ENCODE data around the gene LRCH4. TPM values are rescaled to one million over a fixed set of nuclear protein-coding genes. Genes with fewer than 3 reads are reported as not detected.

The LRCH4 gene
- total RNA-seq, 2 experiments from 2014 or later: 39.2 to 72.0 TPM

DNA sequence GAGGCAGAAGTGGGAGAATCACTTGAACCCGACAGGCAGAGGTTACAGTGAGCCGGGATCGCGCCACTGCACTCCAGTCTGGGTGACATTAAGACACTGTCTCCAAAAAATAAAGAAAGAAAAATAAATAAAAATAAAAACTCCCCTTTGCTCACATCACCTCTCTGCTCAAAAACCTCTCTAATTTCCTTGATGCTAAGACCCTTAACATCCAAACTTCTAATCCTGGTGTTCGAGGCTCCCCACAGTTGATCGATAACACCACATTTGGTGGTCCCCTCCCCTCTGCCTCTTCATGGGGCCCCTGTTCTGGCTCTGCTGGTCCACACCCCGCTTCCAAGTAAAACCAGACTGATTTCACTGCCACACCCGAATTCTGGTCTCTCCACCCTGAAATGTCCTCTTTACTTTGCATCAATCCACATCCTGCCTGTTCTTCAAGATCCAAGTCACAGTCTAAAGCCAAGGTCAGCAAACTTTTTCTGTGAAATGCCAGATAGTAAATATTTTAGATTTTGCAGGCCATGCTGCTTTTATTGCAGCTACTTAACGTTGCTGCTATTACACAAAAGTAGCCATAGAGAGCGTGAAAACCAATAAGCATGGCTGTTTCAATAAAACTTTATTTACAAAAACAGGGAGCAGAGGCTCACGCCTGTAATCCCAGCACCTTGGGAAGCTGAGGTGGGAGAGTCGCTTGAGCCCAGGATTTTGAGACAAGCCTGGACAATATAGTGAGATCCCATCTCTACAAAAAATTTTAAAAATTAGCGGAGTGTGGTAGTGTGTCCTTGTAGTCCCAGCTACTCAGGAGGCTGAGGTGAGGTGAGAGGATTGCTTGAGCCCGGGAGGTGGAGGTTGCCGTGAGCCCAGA, 38.3 kb upstream of the LRCH4 start:
- Histone ChIP-seq H3K27ac (ENCODE audit: low read depth, low read length, poor library complexity, severe bottlenecking) (no peak overlapping the region), H3K79me2 (ENCODE audit: insufficient read depth, low read depth, low read length) (no peaks in the 10 kb centered on the region), H3K4me2 (ENCODE audit: low read length) (no peak overlapping the region), H3K9me2 (ENCODE audit: insufficient read depth, low read length) (no peaks in the 10 kb centered on the region), H3K36me3 (ENCODE audit: insufficient read depth, low read length) (no peaks in the 10 kb centered on the region), H2AFZ (ENCODE audit: low read length) (no peak overlapping the region), H3K9me3 (ENCODE audit: low read length) (no peaks in the 10 kb centered on the region), H4K20me1 (ENCODE audit: insufficient read depth, low read length) (no peaks in the 10 kb centered on the region), H3K4me1 (ENCODE audit: insufficient read depth, low read length, poor library complexity, severe bottlenecking) (peaks cover 12% of the 10 kb centered on the region), H3K4me3 (ENCODE audit: low read depth, low read length, poor library complexity, severe bottlenecking) (no peak overlapping the region)
- no peak for TF ChIP-seq CTCF (conservative IDR thresholded peaks at IDR 0.05; ENCODE audit: low read length)
- no peak for TF ChIP-seq EZH2phosphoT487 (IDR thresholded peaks at IDR 0.05; ENCODE audit: borderline replicate concordance, low read depth, low read length)
- no TSS peak for BruUV-seq (replicated peaks)
- ChIA-PET POLR2A (interaction anchor here (1.6 kb wide), 1 partner anchor 12 kb away, joined by 6 read pairs; the partner anchor contains the start of gene MOSPD3), CTCF (ENCODE audit: unreplicated experiment) (no interaction called here)
- intact Hi-C loops (cut with micrococcal nuclease; ENCODE audit: unreplicated experiment): no loop called here
- no peak for DNase-seq (ENCODE audit: low spot score)

- peaks cover 5% of the 10 kb centered on the region for H3K4me1 ChIP-seq (ENCODE audit: insufficient read depth, low read length, poor library complexity, severe bottlenecking)
- no peak overlapping the region for H3K4me3 ChIP-seq (ENCODE audit: low read depth, low read length, poor library complexity, severe bottlenecking)
- no TSS peak for BruUV-seq (replicated peaks)
- no peak for DNase-seq (ENCODE audit: low spot score)
- H3K9me2 ChIP-seq (ENCODE audit: insufficient read depth, low read length): no peaks in the 10 kb centered on the region
- H4K20me1 ChIP-seq (ENCODE audit: insufficient read depth, low read length): no peaks in the 10 kb centered on the region
- no peaks in the 10 kb centered on the region for H3K36me3 ChIP-seq (ENCODE audit: insufficient read depth, low read length)
- H3K79me2 ChIP-seq (ENCODE audit: insufficient read depth, low read depth, low read length): no peaks in the 10 kb centered on the region
- POLR2A ChIA-PET: interaction anchor here (1.9 to 2.0 kb wide), 2 partner anchors 9 to 17 kb away, joined by 4 to 6 read pairs; partner anchors contain the start of gene MOSPD3
- no peak overlapping the region for H3K4me2 ChIP-seq (ENCODE audit: low read length)
- CTCF ChIA-PET (ENCODE audit: unreplicated experiment): no interaction called here
- intact Hi-C loops (cut with micrococcal nuclease; ENCODE audit: unreplicated experiment): no loop called here
- H2AFZ ChIP-seq (ENCODE audit: low read length): no peak overlapping the region
- no peak overlapping the region for H3K27ac ChIP-seq (ENCODE audit: low read depth, low read length, poor library complexity, severe bottlenecking)
- TF ChIP-seq EZH2phosphoT487 (IDR thresholded peaks at IDR 0.05; ENCODE audit: borderline replicate concordance, low read depth, low read length) (no peak), CTCF (conservative IDR thresholded peaks at IDR 0.05; ENCODE audit: low read length) (no peak)
- H3K9me3 ChIP-seq (ENCODE audit: low read length): no peaks in the 10 kb centered on the region
Measured at GRCh38 chr7:100621554-100621953, 35.6 kb upstream of the LRCH4 start.

GRCh38 chr7:100620804-100621203, 34.9 kb upstream of the LRCH4 start:
- no peak overlapping the region for H3K4me2 ChIP-seq (ENCODE audit: low read length)
- H3K4me3 ChIP-seq (ENCODE audit: low read depth, low read length, poor library complexity, severe bottlenecking): no peak overlapping the region
- no peaks in the 10 kb centered on the region for H4K20me1 ChIP-seq (ENCODE audit: insufficient read depth, low read length)
- no TSS peak for BruUV-seq (replicated peaks)
- H3K9me2 ChIP-seq (ENCODE audit: insufficient read depth, low read length): no peaks in the 10 kb centered on the region
- H3K27ac ChIP-seq (ENCODE audit: low read depth, low read length, poor library complexity, severe bottlenecking): no peak overlapping the region
- DNase-seq (ENCODE audit: low spot score): no peak
- no peaks in the 10 kb centered on the region for H3K36me3 ChIP-seq (ENCODE audit: insufficient read depth, low read length)
- TF ChIP-seq CTCF (conservative IDR thresholded peaks at IDR 0.05; ENCODE audit: low read length) (no peak), EZH2phosphoT487 (IDR thresholded peaks at IDR 0.05; ENCODE audit: borderline replicate concordance, low read depth, low read length) (no peak)
- intact Hi-C loops (cut with micrococcal nuclease; ENCODE audit: unreplicated experiment): no loop called here
- H3K9me3 ChIP-seq (ENCODE audit: low read length): no peaks in the 10 kb centered on the region
- ChIA-PET CTCF (ENCODE audit: unreplicated experiment) (no interaction called here), POLR2A (interaction anchor here (1.9 to 2.0 kb wide), 2 partner anchors 8 to 18 kb away, joined by 4 to 6 read pairs; partner anchors contain the start of gene MOSPD3)
- no peaks in the 10 kb centered on the region for H3K79me2 ChIP-seq (ENCODE audit: insufficient read depth, low read depth, low read length)
- H2AFZ ChIP-seq (ENCODE audit: low read length): no peak overlapping the region
- H3K4me1 ChIP-seq (ENCODE audit: insufficient read depth, low read length, poor library complexity, severe bottlenecking): no peaks in the 10 kb centered on the region
